ENCODE data around the gene COL4A2.

Gene COL4A2

DNA sequence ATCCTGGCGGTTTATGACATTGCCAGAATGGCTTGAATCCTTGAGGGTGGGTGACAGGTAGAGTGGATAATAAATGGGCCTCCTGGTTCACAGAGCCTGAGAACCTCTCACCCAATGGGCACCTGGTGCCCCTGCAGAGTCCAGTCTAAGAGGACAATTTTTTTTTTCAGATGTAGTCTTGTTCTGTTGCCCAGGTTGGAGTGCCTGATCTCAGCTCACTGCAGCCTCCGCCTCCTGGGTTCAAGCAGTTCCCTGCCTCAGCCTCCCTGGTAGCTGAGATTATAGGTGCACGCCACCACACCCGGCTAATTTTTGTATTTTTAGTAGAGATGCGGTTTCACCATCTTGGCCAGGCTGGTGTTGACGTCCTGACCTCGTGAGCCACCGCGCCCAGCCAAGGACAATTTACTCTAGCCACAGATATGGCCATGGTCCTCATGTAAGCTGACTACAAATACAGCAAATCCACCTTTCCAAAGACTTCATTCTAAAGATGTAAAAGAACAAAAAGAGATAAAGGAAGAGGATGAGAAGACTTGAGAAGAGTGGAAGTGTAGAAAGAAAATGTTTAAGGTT, 33.0 kb downstream of the COL4A2 start:
- no peak for DNase-seq (ENCODE audit: low read depth)

DNA sequence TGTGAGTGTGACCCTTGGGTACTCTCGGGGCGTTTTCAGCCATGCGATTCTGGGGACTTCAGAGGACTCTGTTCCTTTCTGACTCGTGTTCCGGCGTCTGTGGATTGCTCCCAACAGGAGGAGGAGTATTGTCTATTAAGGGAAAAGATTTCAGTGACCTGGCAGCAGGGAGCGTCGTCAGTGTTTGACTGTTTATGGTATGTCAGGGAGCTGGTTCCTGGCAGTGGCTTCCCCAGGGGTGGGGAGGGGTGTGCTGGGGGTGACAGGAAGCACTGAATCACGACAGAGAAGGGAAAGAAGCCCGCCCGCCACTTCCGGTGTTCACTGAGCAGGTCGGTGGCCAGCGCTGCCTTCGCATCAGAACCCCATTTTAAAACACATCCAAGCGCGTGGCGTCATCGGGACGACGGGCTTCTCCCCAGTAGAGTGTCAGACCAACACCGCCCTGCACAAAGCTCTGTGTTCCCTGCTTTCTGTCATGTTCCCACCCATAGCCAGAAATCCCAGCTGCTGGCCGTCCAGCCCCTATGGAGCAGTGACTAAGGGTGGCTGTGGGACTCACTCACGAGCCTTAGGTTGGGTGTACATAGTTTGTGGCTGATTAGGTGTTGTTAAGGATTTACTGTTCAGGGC, 33.8 kb downstream of the COL4A2 start:
- DNase-seq (ENCODE audit: low read depth): no peak

DNA sequence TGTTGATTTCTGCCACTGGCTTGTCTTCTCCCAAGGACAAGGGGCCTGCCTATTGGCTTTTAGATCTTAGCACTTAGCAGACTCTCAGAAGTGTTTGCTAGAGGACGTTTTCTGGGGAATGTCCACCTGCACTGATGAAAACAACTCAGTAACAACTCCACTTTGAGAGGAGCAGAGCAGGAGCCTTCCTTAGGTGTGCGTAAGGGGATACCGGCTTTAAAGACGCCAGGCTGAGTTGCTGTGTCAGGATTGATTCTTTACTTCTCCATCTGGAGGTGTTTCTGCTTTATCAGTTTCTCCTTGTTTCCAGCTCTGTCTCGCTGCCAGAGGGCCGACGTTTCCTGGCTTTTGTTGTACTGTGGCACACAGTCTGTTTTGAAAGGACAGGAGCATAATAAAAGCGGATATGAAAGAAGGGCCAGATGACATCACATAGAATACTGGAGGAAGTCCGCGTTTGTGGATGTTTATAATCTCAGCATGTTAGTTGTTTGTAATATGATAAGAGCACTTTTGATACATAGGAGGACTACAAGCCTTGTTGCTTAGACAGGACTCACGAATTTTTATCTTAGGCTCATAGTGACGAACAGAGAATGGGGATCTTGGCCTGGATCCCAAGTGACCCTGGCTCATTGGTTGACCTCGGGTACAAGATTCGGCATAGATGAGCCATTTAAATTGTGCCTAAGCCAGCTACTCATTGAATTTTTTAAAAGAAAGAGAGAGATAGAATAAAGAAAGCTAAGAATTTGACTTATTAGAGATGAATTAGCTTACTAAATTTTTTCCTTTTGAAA, 34.6 kb downstream of the COL4A2 start:
- DNase-seq (ENCODE audit: low read depth): no peak

DNA sequence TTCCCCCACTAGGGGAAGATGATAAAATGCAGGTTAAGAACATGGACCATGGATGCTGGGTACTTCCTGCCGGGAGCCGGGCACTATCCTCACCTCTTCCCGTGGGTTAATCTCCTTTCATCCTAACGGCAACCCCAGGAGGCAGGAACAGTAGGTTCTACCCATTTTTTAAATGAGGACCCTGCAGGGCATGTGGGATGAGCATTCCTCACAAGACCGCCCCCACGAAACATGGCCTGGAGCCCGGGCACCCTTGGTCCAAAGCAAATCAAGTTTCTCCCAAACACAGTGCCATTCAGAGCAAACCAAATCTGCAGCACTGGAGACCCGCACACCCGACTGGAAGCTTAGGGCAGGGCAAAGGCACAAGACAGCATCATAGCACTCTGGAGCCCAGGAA, 35.4 kb downstream of the COL4A2 start:
- DNase-seq (ENCODE audit: low read depth): no peak

DNA sequence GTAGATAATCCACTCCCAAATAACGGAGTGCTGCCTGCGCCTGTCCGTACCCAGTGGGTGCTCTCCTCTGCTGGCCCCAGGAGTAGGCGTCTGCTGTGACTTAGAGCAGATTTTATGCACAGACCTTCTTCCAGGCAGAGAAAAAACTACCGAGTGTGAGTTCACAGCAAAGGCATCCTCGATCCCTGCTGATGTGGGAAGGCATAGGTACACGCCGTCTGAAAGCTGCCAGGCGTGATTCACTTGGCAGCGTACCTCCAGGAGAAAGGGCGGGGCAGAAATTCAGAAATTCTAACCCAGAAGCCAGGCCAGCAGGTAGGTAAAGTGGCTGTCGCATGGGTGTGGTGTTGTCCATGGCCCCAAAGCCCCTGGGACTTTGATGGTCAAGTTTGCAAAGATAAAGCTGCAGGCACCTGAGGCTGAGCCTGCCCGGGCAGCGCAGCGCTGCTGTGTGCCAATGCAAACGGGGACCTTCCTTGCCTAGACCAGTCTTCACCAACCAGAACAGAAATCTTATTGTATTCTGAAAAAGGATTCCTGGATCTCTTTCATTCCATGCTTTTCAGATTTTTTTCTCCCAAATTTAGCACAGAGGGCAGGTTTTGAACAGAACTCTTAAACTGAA, 36.3 kb downstream of the COL4A2 start:
- DNase-seq (ENCODE audit: low read depth): no peak

DNA sequence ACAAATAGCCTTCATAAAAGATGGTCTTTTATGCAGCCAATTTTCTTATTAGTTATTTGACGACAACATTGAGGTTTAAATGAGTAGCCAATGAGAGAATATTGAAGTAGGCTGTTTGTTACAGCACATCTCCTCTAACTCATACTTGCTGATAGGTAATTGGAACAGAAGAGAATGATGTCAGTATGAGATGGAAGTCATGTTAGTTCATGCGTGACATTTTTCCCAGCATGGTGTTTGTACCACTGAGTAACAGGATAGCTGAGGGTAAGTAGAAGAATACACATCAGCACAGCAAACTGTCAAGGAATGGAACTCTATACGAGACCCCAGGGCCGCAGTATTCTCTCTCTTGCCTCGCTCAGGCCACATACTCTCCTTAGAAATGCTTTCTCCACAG, 37.2 kb downstream of the COL4A2 start:
- no peak for DNase-seq (ENCODE audit: low read depth)

DNA sequence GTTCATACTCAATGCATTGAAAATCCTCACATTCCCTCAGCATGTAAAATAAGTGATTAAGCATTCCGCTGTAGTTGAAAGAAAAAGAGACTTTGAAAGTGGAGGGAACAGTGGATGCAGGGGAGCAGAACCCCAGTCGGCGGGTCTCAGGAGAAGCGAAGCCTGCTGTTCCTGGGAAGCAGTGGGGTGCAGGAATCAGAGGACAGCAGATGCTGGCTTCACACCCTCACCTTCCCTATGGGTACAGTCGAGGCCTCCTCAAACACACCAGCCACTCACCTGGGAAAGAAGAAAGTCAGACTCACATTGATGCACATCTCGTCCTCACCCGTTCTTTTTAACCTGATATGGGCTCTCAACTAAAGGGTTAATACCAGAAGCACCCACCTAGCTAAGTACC, 38.2 kb downstream of the COL4A2 start:
- DNase-seq (ENCODE audit: low read depth): no peak

DNA sequence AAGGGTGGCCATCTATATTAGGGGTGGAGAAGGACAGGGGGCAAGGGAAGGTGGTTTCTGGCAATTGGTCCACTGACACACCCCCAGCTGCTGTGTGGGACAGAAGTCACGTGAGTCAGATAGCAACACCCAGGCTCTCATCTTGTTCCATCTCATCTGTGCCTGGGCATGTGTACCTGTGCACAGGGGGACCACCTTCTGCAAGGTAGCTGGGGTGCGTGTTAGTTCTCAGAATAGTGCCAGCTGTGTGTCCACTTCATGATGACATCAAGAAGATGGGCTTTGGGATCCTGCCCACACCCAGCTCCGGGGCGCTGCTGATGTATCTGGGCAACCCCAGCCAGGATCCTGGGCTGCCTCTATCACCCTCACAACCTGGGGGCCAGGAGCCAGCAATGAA, 38.6 kb downstream of the COL4A2 start:
- no peak for DNase-seq (ENCODE audit: low read depth)

DNA sequence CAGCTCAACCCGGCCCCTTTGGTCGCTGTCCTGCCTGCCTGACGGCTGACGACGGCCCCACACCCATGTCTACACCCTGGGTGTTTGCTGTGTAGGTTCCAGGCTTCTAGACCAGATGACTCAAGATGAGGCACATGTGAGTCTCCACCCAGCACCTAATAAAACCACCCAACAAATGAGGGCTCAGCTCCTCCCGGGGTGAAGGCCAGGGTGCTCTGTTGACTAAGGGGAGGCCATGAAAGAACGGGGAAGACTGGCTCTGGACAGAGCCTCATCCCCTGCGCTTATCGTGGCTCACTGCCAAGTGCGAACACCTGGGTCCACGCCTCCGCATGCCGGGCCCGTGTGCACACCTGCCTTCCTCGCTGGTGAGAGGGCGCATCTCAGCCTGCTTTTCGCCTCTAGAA, 39.6 kb downstream of the COL4A2 start:
- DNase-seq (ENCODE audit: low read depth): no peak

DNA sequence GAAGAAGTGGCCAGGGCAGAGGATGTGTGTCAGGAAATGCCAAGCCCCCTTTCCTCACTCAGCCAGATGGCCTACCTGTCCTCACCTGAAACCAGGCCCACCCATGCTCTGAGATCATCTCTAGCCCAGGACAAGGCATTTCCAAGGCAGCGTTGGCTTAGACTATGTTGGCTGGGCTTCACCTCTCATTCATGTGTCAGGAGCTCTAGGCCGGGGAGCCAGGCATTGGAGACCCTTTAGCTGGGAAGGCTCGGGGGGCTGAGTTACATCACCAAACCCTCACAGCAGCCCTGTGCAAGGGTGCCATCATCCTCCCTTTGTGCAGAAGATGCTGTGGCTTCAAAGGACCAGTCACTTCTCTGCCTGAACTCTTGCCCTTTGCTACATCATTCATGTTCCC, 40.0 kb downstream of the COL4A2 start:
- no peak for DNase-seq (ENCODE audit: low read depth)

DNA sequence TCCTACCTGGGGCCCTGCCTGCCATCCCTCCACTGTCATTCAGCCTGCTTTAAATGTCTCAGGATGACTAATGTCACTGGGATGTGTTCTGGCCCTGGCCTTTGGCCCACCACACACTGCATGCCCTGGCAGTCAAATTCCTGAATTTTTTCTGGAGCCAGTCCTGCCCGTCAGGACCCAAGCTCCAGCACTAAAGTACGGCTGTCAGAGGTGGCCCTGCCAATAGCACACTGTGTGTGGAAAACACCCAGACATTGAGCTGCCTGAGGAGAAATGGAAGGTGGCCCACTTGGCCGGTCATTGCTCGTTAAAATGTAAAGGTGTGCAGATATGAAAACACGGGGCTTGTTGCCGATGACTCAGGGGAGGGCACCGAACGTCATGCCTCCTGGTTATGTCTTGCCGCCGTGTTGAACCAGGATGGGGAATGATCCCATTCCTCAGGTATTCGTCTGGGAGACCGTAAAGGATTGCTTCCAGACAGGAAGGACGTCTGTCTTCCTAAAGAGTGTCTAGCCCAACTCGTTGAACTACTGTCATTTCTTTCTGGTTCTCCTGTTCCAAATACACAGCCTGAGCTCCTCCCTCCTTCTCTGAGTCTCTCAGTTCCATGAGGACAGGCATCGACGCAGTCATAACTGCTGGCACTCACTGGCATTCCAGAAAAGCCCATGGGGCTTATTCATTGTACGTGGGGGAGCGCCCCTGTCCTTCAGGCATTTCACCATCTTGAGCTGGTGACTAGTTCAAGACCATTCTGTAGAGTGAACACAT, 40.6 kb downstream of the COL4A2 start:
- peak; percentile 91 for DNase-seq (ENCODE audit: low read depth)

DNA sequence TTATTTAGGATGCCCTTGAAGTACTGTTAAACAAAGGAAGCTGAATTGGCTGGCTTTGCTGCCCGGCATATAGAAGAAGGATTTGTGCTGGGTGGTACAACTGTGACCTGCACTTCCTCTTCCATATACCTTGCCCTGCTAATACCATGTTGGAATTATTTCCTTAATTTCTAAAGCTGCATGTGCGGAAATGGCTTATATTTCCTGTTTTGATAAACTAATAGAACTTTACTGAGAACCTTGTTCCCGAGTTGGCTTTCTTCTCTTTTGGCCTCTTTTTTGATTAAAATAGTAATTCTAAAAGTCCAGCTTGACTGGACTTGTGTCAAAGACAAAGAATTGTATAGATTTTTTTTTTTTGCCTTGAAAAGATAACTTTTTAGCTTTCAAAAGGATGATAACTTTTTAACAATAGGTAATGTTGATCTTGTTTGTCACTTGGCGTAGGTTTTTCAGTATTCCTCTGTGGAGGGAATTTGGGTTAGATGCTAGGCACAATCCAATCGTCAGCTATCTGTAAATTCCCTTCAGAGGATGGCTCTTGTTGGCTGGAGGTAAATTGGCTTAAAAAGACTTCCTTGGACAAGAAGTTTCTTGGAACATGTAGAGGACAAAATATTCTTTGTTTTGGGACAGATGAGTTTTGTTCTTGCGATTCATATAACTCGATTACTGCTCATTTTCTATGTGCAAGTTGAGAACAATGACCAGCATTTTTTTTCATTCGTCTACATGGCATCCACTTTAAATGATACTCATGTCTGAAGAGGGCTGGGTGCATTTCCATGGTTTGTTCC, 41.4 kb downstream of the COL4A2 start:
- DNase-seq (ENCODE audit: low read depth): no peak

DNA sequence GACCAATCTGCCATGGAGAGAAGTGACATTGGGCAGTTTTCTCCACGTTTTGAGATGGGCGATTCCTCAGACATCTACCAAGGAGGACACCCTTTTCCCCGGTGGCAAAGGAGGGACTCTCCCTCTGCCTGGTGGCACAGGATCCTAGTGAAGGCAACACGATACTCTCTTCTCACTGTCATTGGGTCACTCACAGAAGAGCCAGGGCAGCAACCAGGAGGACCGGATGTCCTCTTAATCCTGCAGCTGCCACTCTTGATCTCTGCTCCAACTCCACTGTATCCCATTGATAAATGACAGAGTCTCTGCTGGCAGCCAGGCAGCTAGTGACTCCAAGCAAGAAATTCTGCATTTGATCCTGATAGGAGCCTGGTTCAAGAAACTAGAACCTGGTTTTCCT, 42.2 kb downstream of the COL4A2 start:
- DNase-seq (ENCODE audit: low read depth): no peak

DNA sequence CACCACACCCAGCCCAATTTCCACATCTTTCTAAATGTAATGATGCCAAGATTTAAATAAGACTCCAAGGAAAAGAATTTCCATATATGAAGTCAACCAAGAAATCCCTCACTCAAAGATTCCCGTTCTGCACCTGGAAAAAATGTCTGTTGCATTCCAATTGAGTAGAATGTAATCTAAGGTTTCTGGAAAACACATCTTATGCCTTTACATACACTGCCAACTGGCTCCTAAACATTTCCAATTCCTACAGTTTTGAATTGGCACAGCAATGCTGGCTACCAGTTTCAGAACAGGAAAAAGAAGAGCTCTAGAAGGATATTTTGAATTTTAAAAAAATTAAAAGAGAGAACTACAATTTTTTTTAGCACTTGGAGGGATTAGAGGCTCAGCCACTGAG, 43.0 kb downstream of the COL4A2 start:
- DNase-seq (ENCODE audit: low read depth): no peak

DNA sequence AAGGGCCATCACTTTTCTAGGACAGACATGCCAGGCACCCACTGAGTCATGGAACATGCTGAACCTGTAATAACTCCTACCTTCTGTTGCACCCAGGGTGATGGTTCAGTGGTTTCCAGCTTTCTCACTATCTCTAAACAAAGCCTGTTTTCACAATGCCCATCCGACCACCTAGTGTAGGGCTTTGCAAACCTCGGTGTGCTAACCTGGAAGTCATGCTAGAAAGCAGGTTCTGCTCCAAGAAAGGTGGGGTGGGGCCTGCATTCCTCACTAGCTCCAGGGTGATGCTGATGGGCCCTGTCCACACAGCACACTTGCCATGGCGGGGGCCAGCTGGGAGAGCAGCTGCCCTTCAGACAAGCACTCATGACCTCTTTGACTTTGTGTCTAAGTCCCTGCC, 43.4 kb downstream of the COL4A2 start:
- no peak for DNase-seq (ENCODE audit: low read depth)

DNA sequence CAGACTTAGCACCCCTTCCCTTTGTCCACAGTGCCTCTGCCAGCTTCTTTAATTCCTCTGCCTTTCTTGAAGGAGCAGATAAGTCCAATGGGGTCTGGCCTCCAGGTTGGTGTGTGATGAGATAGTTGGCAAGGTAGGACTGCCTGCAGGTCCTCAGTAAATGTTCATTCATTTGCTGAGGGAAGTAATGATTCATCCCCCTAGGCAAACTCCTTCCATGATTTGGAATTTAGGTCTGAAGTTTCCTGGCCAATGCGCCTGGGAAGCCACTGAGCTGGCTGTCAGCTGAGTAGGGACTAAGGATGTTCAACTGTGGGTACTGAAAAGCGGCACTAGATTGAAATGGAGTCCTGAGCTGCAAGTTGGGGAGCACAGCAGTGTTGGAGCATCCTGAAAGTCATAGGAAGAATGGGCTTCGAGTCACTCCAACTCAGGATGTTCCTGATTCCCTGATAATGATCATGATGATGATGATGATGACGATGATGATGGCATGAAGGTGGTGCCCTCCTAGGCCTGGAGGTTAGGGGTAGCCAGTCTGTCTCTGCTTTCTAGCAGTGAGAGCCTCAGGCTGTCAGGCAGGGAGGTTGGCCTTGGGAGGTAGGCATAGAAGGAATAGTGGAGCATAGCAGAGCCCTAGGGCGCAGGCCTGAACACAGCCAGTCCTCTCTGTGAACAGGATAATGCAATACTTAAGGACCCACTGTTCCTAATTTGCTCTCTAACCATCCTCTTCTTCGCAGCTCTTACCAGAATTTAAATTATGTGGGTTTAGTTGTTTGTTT, 44.7 kb downstream of the COL4A2 start:
- DNase-seq (ENCODE audit: low read depth): no peak

DNA sequence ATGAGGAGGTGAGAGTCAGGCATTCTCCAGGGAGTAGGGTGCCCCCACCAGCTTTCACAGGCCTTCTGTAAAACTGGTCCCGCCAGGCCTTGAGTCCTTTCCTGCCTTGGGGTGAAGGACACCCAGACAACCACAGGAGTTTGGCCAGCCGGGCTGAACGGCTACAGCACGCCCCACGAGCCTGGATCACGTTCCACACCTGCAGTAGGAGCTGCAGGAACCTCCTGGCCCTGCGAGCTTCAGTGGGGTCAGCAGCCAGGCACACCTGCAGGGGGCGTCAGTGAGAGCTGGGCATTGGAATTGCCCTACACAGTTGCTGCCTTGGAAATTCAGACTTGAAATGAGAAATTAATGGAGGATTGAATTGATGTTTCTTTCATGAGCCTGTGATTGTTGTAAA, 45.7 kb downstream of the COL4A2 start:
- no peak for DNase-seq (ENCODE audit: low read depth)

DNA sequence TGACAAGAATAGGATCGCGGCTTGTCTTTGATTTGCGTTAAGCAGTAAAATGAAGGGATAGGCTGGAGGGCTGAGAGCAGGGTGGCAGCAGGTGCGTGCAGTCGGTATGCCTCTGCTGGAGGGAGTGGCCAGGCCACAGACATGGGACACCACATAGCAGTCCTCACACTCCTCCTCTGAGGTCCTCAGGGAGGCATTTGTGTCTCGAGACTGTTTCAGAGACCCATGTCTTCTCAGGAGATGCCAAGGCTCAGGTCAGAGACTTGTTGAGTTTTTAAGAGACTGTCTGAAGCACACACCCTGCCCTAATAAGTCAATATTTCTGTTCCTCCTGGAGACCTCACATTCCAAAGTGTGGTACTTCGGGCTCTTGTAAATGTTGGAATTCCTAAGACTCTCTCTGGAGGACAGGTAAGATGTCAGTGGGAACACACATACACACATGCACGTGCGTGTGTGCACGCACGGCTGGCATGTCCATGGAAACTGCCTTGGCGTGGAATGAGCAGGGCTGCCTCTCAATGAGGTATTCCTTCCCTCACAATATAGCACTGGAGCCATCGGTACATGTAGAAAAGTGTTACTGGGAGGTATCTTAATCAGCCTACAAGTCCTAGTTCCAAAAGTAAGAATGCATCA, 46.4 kb downstream of the COL4A2 start:
- no peak for DNase-seq (ENCODE audit: low read depth)

DNA sequence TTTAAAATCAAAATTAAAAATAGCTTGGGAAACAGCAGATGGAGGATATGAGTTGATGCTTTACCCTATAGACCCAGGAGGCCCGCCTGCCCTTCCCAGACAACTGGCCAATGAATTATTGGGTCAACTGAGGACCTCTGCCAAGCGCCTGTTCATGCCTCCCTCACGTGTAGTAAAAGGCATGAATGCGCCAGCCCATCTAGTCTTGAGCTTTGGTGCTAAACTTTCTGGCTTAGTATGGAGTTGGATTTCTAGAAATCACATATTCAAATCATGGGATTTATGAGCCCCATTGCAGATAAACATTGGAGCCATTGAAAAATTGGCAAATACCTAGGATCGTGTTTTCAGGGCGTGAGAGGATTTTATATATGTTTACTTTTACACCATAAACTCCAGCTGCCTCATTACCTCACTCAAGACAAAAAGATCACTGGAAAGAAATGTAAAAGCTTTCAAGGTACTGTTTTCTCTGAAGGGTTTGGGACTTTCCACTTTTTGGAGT, 47.1 kb downstream of the COL4A2 start:
- DNase-seq (ENCODE audit: low read depth): no peak
